NCI-H146 treated with DMSO at 0.1 percent for 48 hours (cell line): ENCODE data around the gene EXOC3L4.
A peak's percentile ranks its signal among the peaks of the same experiment; 100 is the strongest.
"Not testable (repeated sequence)": the region's sequence is repeated elsewhere in the genome, so short reads cannot be mapped to it uniquely, and the experiment has no call there.

Source experiments
- DNase-seq: peaks from one replicate; lab custom pipeline; 2025; ENCODE audit not compliant: unreplicated experiment; lab: John Stamatoyannopoulos, UW

The EXOC3L4 gene

GRCh38 chr14:103118018-103118662, 23.6 kb downstream of the EXOC3L4 start:
- no peak for DNase-seq

DNA sequence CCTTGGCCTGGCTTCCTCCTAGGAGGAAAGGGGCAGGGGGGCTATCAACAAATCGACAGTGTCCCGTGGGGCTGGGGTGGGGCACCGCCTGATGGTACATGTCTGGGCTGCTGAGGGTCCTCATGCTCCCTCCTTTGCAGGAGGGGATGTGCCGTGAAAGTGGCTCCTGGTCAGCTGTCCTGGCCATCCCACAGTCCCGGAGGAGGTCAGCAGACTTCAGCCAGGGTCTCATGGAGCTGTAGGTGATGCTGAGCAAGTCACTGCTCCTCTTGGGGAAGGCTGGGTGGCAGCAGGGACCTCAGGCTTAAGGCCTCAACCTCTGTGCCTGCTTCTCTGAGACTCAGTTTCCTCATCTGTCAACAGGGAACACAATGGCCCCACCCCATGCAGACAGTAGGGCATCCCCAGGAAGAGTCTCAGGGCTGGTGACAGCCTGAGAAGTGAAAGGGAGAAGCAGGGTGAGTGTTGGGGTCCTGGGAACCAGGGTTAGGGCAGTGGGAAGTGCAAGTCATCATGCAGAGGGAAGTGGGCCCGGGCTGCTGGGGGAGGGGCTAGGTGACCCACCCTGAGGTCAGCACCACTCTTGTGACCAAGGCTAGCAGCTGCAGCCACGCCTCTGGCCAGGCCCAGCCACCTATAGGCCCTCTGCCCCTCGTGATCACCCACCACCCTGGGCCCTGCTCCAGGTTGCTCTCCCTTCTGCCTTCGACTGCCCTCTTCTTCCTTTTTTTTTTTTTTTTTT, 24.3 kb downstream of the EXOC3L4 start:
- DNase-seq = no peak

GRCh38 chr14:103119527-103119926, 25.0 kb downstream of the EXOC3L4 start:
- not testable (repeated sequence) for DNase-seq

DNA sequence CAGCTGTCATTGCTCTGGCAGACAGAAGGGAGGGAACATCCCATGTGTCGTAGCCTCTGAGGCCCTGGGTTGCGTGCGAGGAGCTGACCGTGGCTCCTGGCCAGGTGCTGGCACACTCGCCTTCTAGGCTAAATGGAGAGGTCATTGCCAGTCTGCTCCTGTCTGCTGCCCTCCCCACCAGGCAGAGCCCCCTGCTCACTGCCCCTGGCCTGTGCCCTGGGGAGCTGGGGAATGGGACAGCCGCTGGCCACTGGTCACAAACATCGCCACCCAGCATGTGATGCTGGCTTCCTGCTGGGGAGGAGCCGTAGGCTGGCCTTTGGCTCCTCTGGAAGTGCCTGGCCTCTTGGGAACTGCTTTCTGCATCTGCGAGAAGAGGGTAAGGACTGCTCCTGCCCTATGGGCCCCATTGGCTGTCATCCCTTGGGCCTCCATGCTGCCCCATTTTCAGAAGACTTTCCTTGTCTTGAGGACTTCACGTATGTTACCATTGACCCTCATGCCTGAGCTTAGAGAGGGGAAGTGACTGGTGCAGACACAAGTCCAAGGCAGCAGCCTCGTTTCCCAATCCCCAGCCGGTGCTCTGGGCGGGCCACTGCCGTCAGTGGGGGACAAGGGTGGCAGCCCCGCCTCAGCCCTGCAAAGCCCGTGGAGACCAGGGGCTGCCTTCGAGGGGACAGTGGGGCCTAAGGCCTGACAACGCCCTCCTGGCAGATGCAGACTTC, 26.8 kb downstream of the EXOC3L4 start:
- no peak for DNase-seq

DNA sequence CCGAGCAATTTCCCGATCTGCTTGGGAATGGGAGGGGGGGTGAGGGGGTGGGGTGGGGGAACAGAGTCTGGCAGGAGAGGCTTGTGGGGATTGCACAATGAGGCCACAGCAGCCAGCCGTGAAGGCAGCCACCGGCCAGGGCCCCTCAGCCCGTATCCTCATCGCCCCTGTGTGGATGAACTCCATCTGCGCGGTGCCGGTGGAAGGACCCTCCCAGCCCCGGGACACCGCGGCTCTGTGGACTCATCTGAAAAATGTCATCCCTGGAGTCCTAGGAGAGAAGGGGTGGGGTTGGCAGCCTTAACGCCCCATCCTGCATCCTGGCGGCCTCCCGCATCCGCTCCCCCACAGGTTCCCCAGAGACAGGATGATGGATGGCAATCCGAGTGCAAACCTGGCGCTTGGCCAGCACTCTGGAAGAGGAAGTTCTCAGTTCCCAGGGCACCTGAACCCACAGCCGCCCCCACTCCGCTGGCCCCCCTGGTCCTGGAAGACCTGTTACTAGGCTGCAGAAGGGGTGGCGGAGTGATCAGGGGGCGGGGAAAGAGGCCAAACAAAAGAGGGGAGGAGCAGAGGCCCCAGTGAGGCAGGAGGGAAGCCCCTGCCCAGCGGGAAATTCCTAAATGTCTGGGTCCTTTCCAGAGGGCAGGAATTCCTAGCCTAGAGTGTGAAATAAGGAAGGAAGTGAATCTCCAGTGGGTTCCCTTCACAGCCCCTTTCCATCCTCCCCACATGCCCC, 27.5 kb downstream of the EXOC3L4 start:
- DNase-seq = peak; percentile 56

DNA sequence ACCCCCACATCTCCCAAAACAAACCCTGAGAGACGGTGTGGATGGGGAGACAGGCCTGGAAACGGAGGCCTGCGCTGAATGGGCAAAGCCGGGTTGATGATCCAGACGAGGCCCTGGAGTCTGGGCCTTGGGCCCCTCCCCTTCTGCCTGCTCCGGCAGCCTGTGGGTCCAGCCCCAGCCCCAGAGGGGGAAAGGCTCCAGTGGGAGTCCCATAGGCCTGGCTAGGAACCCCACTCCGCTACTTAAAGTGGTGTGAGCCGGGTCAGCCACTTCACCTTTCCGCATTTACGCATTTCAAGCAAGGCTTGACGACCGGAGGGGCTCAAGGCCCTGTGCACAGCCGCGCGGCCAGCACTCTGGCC, 28.0 kb downstream of the EXOC3L4 start:
- DNase-seq = no peak

DNA sequence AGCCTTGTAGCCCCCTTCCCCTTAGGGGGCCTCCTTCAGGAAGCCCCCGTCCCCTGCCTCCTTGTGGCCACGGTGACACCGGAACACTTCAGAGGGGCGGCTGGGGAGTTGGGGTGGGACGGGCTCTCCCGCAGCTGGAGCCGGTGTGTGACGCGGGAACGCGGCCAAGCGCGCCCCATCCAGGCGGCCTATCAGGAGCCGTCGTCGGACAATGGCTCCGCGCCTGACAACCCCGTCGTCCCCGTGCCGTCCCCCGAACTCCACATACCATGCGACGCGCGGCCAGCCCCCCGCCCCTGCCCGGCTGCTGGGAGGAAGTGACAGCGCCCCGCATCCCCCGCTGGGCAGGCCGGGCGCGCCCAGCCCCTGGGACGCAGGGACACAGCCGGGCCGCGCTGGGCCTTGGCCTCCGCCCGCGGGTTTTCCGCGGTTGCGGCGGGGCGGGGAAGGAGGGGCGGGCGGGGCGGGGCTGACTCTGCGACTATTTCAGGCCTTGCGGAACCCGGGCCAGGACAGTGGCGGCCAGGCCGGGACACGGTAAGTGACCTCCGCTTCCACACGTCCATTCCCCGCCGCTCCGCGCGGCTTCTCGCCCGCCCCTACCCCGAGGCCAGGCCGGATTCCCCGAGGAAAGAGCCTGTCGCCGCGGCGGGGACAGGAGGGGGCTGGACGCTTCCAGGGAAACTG, 28.6 kb downstream of the EXOC3L4 start, which contains the start of gene TNFAIP2:
TNFAIP2 (plus strand) TSS at position 515 of the 687 bp plus-strand sequence. CDS start 2,997 bp downstream, outside the sequence.
- no peak for DNase-seq

GRCh38 chr14:103123634-103124500, 29.3 kb downstream of the EXOC3L4 start:
- DNase-seq = no peak

GRCh38 chr14:103124501-103125001, 30.0 kb downstream of the EXOC3L4 start:
- DNase-seq = no peak

DNA sequence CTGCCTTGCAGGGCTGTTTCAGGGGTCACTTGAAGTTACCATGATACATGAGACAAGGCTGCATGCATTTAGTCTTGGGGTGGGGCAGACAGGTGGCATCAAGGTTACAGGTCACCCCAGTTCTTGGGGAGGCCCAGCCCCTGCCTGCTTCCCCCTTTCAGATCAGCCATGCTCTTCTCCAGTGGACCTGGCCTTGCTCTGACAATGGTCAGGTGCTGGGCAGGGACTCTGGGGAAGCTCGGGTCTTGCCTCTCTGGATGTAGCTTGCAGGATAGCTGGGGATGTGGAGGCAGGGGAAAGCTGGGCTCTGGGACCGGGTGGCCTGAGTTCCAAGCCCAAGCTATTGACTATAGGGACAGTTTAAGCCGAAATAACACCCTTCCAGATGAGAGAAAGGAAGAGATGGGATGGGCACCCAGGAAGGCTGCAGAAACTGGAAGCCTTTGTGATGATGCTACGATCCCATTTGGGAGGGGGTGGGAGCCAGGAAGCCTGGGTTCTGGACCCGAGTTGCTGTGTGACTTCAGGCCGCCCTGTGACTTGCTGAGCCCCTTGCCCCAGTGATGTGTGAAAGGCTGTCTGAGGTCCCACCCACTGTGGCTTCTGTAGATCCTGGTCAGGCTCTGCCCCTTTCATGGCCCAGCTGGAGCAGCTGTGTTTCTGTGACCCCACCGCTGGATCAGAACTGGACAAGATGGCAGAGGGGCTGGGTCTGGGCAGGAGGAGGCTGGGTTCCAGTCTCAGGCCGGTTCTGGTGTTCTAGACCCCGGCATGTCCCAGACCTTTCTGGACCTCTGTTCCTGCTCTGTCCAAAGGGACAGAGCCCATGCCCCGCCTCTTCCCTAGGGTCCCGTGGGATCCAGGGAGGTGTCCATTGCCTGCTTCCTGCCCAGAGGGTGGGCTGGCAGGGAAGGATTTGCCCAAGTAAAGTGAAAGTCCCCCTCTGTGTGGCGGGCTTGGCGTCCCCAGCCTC, 30.9 kb downstream of the EXOC3L4 start:
- DNase-seq = no peak

- no peak for DNase-seq
Observed at GRCh38 chr14:103126088-103126872, 31.8 kb downstream of the EXOC3L4 start.

DNA sequence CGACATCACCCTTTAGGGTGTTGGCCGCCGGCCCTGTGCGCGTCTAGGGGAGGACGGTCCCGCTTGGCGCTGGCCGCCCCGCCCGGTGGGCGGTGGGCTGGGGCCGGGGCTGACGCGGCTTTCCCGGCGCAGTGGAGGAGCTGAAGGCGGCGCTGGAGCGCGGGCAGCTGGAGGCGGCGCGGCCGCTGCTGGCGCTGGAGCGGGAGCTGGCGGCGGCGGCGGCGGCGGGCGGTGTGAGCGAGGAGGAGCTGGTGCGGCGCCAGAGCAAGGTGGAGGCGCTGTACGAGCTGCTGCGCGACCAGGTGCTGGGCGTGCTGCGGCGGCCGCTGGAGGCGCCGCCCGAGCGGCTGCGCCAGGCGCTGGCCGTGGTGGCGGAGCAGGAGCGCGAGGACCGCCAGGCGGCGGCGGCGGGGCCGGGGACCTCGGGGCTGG, 32.4 kb downstream of the EXOC3L4 start:
- DNase-seq = peak; percentile 77

- DNase-seq = no peak
Observed at GRCh38 chr14:103127356-103127755, 32.8 kb downstream of the EXOC3L4 start.

- DNase-seq = no peak
Observed at GRCh38 chr14:103127861-103128598, 33.5 kb downstream of the EXOC3L4 start.

GRCh38 chr14:103128631-103129300, 34.2 kb downstream of the EXOC3L4 start:
- no peak for DNase-seq

DNA sequence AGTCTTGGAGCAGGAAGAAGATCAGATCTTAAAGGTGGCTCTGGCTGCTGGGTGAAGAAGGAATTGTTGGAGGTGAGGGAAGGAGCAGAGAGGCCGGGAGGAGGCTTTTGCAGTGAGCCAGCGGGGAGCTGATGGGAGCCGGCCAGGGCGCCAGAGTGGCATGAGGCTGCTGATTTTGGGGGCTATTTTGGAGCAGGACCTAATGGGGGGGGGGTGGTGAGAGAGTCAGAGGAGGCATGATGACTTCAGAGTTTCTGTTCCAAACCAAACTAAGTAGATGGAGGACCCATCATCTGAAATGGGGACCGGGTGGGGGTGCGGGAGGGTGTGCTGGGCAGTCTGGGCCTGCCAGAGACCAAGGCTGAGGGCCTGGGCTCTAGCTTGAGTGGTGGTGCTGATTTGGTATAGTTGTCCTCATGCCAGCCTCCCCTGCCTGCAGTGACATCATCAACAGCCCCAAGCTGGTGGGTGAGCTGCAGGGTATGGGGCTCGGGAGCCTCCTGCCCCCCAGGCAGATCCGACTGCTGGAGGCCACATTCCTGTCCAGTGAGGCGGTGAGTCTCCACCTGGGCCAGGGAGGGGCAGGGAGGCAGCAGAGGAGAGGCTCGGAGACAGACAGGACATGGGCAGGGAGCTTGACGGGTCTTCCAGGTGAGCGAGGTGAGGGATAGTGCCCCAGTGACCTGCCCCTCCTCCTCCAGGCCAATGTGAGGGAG, 34.9 kb downstream of the EXOC3L4 start:
- DNase-seq = no peak
